ENCODE measurements around the gene FMN1.

The FMN1 gene, protein sequence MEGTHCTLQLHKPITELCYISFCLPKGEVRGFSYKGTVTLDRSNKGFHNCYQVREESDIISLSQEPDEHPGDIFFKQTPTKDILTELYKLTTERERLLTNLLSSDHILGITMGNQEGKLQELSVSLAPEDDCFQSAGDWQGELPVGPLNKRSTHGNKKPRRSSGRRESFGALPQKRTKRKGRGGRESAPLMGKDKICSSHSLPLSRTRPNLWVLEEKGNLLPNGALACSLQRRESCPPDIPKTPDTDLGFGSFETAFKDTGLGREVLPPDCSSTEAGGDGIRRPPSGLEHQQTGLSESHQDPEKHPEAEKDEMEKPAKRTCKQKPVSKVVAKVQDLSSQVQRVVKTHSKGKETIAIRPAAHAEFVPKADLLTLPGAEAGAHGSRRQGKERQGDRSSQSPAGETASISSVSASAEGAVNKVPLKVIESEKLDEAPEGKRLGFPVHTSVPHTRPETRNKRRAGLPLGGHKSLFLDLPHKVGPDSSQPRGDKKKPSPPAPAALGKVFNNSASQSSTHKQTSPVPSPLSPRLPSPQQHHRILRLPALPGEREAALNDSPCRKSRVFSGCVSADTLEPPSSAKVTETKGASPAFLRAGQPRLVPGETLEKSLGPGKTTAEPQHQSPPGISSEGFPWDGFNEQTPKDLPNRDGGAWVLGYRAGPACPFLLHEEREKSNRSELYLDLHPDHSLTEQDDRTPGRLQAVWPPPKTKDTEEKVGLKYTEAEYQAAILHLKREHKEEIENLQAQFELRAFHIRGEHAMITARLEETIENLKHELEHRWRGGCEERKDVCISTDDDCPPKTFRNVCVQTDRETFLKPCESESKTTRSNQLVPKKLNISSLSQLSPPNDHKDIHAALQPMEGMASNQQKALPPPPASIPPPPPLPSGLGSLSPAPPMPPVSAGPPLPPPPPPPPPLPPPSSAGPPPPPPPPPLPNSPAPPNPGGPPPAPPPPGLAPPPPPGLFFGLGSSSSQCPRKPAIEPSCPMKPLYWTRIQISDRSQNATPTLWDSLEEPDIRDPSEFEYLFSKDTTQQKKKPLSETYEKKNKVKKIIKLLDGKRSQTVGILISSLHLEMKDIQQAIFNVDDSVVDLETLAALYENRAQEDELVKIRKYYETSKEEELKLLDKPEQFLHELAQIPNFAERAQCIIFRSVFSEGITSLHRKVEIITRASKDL (N-terminal part only)

DNA sequence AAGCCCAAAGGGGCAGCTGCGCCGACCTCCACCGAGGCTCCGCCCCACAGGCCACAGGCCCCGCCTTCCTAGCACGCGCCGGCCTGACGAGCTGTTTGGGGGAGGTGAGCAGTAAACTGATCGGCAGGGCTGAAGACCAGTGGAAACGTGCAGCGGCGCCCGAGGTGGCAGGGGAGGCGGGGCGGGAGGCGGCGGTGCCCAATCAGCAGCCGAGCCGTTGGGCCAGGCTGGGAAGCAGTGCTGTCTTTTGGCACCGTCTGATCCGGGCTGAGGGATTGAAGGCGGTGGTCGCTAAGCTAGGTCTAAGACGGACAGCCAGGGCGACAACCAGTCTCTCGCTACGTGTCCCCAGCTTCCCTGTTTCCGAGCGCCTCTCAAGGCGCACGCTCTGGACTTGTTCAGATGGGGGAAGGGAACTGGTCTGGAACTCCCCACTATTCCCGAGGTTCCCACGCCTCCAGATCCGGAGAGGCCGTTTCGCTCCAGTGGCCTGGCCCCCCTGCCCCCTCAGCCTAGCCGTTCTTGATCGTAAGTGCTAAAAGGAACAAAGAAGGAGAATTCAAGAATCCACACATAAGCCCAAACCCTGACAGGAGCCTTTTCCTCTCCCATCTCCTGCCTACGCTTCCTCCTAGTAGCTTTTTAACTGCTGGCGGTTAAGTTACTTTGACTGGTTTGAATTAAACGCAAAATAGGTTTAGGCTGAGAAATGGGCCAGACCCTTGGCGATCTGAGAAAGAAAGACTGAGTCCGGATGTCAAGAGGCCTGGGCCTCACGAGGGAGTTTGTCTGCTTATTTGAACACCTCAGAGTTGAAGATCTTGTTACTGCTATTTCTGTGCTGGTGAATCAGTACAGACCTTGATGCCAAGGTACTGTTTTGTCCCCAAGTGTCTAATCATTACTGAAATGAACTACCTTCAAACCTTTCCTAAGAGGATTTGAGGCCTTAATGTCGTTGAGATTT, at the start of gene FMN1:
Gene FMN1, minus strand, starts transcription at position 11 of the 967 bp plus-strand sequence. CDS start 39,800 bp downstream, outside the sequence.
- Mint-ChIP-seq H3K36me3 (no peaks in the 10 kb centered on the region), H3K9me3 (no peaks in the 10 kb centered on the region), H3K27ac (peak within 1 kb of the TSS; percentile 87), H3K4me3 (peak within 1 kb of the TSS; percentile 83), H3K27me3 (no peaks in the 10 kb centered on the region), H3K4me1 (peaks cover 13% of the 10 kb centered on the region)

DNA sequence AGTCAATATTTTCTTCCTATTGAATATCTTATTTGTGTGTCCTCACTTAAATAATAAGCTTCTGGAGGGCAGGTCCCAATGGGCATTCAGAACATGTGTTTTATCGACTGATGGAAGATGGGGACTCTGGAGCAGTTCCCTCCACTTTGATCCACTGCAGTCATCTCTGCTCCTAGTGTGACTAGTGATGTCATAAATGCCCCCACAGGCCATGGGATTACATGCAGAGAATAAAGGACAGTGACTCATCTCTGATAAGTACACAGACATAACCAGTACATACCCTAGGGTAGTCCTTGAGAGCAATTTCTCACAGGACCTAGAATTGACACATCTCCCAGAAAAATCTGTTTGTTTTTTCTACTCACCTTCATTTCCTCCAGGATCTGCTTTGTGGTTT, 49.4 kb upstream of the FMN1 start:
- H3K27me3 Mint-ChIP-seq = no peaks in the 10 kb centered on the region
- H3K9me3 Mint-ChIP-seq = no peaks in the 10 kb centered on the region
- peaks cover 20% of the 10 kb centered on the region for H3K4me1 Mint-ChIP-seq
- no peak overlapping the region for H3K4me3 Mint-ChIP-seq
- H3K27ac Mint-ChIP-seq = no peak overlapping the region
- H3K36me3 Mint-ChIP-seq = no peaks in the 10 kb centered on the region

DNA sequence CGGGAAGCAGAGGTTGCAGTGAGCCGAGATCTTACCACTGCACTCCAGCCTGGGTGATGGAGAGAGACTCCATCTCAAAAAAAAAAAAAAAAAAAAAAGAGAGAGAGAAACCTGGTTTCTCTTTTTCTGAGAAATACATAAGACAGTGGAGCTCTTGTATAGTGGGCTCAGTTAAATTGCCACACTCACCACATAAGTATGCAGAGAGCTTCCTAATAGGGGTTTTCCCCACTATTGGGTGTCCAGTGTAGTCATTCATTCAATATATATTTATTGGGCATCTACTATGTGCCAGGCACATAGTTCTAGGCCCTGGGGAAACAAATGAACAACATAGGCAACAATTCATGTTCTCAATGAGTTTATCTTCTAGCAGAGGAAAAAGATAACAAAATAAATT, 48.9 kb upstream of the FMN1 start:
- no peak overlapping the region for H3K4me3 Mint-ChIP-seq
- peaks cover 20% of the 10 kb centered on the region for H3K4me1 Mint-ChIP-seq
- no peaks in the 10 kb centered on the region for H3K9me3 Mint-ChIP-seq
- no peaks in the 10 kb centered on the region for H3K27me3 Mint-ChIP-seq
- H3K27ac Mint-ChIP-seq = no peak overlapping the region
- H3K36me3 Mint-ChIP-seq = no peaks in the 10 kb centered on the region

DNA sequence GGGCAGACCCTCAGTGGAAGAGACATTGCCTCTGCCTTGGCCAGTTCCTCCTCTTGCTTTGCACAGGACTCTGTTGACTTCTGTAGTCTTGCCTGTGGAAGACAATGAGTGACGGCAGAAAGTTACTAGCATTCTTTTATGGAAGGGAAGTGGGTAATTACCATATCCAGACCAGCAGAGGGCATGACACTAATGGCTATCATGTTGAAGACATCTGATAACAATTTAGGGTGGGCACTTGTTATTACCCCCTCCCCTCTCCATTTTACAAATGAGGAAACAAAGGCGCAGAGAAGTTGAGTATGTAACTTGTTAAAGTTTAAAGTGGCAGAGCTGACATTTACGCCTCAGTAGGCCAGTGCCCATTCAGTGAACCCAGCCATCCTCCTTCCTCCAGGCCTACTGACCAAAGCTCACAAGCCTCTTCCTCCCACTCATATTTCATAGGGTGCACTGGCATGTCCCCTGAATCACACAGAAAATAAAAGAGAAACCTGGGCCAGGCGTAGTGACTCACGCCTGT, 48.2 kb upstream of the FMN1 start:
- Mint-ChIP-seq H3K27me3 (no peaks in the 10 kb centered on the region), H3K4me3 (no peak overlapping the region), H3K36me3 (no peaks in the 10 kb centered on the region), H3K27ac (no peak overlapping the region), H3K4me1 (peaks cover 20% of the 10 kb centered on the region), H3K9me3 (no peaks in the 10 kb centered on the region)

DNA sequence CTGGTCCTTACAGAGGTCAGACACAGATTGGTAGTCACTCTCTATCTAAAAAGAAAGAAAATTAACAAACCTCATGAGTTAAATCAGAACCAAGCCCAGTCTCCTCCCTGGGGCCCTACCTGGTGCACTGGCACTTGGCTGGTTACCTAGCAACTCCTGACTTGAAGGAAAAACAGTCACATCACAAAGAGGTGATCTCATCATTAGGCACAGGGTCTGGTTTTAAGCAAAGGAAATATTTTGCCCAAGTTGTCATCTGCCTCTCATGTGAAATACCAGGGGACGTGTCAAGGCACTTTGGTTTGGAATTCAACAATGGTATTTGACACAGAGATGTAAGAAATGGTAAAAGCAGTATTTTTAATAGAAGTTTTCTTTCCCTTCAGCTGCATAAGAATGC, 47.7 kb upstream of the FMN1 start:
- Mint-ChIP-seq H3K4me3 (no peak overlapping the region), H3K27ac (no peak overlapping the region), H3K36me3 (no peaks in the 10 kb centered on the region), H3K4me1 (peaks cover 20% of the 10 kb centered on the region), H3K9me3 (no peaks in the 10 kb centered on the region), H3K27me3 (no peaks in the 10 kb centered on the region)

DNA sequence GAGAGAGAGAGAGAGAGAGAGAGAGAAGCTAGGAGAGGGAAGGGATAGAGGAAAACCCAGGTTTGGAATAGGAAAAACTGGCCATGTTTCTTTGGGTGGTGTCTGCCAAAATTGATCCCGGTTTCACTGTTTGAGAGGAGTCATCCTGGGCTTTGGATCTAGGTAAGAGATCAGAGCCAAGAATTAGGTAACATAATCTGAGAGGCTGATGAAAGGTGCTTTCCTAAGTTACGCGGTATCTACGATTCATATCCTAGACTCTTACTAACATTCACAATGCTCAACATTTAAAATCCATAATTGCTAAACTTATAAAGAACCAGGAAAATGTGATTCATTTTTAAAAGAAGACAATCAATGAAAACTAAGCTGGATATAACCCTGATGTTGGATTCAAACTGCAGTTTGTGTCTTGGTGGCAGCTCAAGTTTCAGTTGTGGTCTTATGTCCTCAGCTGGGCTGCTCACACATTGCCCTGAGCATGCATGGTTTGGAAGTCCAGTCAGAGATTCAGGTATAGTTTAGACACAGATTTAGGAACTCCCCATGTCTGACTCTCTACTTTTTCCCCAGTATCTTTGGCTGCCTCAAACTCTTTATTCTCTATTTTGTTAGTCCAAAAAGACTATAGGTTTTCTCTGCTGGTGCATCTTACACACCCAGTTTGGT, 42.5 kb upstream of the FMN1 start:
- Mint-ChIP-seq H3K36me3 (no peaks in the 10 kb centered on the region), H3K9me3 (no peaks in the 10 kb centered on the region), H3K27ac (no peak overlapping the region), H3K4me1 (peaks cover 2% of the 10 kb centered on the region), H3K4me3 (no peak overlapping the region), H3K27me3 (peaks cover 4% of the 10 kb centered on the region)

DNA sequence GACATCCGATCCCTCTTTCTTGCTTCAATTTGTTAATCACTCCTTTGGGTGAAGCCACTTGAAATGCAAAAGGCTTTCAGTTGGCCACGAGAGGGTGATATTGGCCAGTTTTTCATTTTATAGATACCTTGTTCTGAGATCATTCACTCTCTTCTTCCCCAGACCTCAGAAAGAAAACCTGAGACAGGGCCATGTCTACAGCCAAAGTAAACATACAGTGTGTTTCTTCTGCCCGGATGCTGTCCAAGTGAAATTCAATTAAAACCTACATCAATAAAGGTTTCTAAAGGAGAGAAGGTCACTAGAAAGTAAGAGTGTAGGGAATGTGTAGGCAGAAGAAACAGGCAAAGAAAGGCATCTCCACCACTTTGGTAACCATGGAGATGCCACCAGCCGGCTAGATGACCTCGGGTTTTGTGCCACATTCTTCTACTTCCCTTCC, 39.5 kb upstream of the FMN1 start:
- H3K36me3 Mint-ChIP-seq = no peaks in the 10 kb centered on the region
- no peak overlapping the region for H3K4me3 Mint-ChIP-seq
- H3K4me1 Mint-ChIP-seq = no peaks in the 10 kb centered on the region
- H3K27me3 Mint-ChIP-seq = peaks cover 4% of the 10 kb centered on the region
- no peak overlapping the region for H3K27ac Mint-ChIP-seq
- no peaks in the 10 kb centered on the region for H3K9me3 Mint-ChIP-seq

DNA sequence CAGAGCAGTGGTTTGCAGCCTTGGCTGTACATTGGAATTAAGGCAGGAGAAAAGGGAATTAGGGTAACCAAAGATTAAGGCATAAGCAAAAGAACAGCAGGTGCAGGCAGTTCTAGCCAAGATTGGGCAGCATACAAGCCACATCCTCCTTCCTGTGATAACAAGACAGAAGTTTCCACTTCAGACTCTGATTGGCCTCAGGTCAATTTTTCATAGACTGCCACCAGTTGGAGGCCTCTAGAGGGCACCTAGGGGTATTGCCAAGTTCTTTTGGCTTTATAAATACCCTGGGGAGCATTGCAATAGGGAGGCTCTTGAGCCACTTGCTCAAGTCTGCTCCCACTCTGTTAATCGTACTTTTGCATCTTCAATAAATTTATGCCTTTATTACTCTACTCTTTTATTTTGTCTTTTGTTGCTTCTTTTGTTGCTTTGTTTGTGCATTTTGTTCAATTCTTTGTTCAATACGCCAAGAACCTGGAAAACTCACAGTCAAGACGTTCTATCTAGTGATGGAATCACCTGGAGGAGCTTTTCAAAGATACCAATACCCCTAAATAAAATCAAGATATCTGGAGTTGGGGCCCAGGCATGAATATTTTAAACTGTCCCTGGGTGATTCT, 32.2 kb upstream of the FMN1 start:
- Mint-ChIP-seq H3K36me3 (no peaks in the 10 kb centered on the region), H3K27ac (no peak overlapping the region), H3K4me1 (peaks cover 25% of the 10 kb centered on the region), H3K27me3 (no peaks in the 10 kb centered on the region), H3K9me3 (no peaks in the 10 kb centered on the region), H3K4me3 (no peak overlapping the region)

DNA sequence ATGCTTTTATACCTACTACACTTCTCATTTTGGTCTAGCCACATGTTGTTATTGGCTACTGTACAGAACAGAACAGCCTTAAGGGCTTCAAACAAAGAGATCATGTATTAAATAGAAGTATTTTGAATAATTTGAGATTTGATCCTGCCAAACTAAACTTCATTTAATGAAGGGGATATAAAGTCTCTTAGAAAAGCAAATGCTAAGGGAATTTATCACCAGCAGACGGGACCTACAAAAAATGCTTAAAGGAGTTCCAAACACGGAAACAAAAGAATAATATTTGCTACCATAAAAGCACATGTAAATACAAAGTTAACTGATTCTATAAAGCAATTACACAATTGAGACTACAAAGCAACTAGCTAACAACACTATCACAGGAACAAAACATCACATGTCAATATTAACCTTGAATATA, 23.6 kb upstream of the FMN1 start:
- Mint-ChIP-seq H3K27ac (no peak overlapping the region), H3K36me3 (peaks cover 2% of the 10 kb centered on the region), H3K4me1 (peaks cover 4% of the 10 kb centered on the region), H3K9me3 (no peaks in the 10 kb centered on the region), H3K4me3 (no peak overlapping the region), H3K27me3 (no peaks in the 10 kb centered on the region)

DNA sequence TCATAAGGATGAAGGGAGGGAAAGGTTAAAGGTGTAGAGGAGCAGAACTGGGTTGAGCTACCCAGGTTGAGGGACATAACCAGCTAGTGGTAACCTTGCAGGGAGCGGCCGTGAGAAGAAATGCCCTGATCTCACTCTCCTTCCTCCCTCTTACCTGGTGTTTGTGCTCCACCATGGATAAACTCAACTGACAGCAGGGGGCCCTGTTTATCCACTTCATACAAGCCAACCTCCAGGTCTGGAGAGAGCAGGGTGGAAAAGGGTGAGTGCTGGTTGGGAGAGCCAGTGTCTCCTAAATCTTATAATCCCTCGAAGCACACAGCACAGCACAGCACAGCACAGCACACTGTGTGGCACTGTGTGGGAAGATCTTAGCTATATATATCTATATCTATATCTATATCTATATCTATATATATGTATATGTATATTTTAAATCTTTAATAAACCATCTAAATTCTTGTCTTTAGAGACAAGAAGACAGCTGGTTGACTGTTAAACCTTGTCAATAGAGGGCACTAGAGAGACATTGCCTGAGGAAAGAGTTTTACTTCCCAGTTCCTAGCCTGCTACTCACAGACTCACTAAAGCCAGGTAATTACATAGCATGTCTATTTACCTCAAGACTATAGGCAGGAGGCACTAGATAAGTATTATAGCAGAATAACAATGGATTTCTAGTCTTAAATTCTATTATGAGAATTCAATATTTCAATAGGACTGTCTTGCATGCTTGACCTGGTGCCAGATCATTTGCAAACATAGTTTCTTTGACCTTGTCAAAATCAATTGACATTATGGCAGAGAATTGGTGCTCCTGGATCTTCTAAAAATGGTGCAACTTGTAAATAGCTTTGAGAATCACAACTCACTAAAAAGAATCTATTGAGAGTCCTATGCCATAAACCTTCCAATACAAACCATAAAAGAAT, 21.7 kb upstream of the FMN1 start:
- peaks cover 2% of the 10 kb centered on the region for H3K36me3 Mint-ChIP-seq
- no peaks in the 10 kb centered on the region for H3K27me3 Mint-ChIP-seq
- no peak overlapping the region for H3K4me3 Mint-ChIP-seq
- no peaks in the 10 kb centered on the region for H3K9me3 Mint-ChIP-seq
- peaks cover under 1% of the 10 kb centered on the region for H3K4me1 Mint-ChIP-seq
- H3K27ac Mint-ChIP-seq = no peak overlapping the region

DNA sequence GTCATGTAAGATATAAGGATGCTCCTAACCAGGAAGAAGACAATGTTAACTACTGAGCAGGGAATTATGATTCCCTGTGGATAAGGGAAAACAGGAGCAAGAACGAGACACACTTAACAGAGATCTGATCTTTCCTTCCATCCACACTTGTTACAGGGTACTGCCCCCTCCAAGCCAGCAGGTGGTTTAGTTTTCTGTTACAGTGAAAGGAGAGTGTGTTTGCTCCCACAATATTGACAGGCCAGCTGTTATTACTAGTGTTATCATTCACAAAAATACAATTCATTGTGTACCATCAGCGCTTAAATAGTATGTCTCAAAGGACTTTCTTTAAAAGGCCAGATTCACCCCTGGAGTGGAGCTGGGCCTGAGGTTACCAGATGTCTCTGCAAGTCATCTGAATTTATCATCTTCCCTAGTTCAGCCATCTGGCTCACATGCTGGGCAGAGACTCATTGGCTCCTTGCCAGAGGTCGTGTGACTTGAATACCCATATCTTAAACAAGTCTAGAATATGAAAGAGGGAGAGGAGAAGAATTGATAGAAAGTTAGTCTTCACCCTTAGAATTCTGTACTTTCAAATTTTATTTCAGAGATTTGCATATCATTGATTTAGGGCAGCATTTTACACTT, 16.8 kb upstream of the FMN1 start:
- no peaks in the 10 kb centered on the region for H3K27me3 Mint-ChIP-seq
- peaks cover 2% of the 10 kb centered on the region for H3K36me3 Mint-ChIP-seq
- H3K27ac Mint-ChIP-seq = no peak overlapping the region
- H3K4me1 Mint-ChIP-seq = peaks cover 8% of the 10 kb centered on the region
- peaks cover 6% of the 10 kb centered on the region for H3K9me3 Mint-ChIP-seq
- no peak overlapping the region for H3K4me3 Mint-ChIP-seq

DNA sequence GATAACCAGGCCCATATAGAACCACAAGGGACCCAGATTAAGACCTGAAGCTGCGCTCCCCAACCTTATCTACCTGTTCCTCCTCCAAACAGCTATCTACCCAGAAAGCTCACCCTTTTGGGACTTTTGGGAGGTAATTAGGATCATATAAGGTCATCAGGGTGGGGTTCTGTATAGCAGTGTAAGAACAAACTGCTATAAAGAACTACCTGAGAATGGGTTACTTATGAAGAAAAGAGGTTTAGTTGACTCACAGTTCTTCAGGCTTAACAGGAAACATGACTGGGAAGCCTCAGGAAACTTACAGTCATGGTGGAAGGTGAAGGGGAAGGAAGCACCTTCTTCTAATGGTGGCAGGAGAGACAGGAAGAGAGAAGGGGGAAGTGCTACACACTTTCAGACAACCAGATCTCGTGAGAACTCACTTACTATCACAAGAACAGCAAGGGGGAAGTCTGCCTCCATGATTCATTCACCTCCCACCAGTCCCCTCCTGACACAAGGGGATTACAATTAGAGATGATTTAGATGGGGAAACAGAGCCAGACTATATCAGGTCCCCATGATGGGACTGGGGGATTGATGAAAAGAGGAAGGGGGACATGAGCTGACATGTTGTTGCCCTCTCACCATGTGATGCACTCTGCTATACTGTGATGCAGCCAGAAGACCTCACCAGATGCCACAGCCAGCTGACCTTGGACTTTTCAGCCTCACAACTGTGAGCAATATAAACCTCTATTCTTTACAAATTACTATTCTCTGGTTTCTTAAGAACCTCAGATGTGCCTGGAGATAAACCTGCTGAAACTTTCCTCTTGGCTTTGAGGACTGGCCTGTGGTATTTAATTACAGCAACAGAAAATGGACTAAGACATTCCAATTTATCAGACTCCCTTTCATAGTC, 15.3 kb upstream of the FMN1 start:
- peaks cover 6% of the 10 kb centered on the region for H3K9me3 Mint-ChIP-seq

More for the DNA sequence above, 15.3 kb upstream of the FMN1 start:
- peaks cover 2% of the 10 kb centered on the region for H3K36me3 Mint-ChIP-seq
- H3K4me3 Mint-ChIP-seq = no peak overlapping the region
- peak overlapping the region; percentile 72 for H3K27ac Mint-ChIP-seq
- H3K4me1 Mint-ChIP-seq = peaks cover 8% of the 10 kb centered on the region
- no peaks in the 10 kb centered on the region for H3K27me3 Mint-ChIP-seq
